ENCODE data around the gene SDHB.

The SDHB gene

DNA sequence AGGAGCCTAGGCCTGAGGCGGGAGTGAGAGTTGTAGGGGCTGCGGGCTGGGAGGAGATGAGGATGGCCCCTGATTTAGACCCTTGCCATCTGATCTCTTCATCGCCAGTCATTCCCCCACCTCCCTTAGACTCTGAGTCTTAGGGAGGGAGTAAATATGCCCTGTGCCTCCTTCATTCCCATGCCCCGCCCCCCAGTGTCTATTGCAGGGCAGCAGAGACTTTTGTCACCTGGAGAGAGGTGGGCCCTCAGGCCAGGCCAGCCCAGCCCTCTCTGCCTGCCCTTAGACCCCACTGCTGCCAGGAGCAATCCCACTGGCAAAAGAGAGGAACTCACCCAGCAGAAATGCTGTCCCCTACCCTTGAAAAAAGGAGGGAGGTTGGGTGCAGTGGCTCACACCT is 70.2 kb downstream of the SDHB start:
- no peaks in the 10 kb centered on the region for H3F3A ChIP-seq (ENCODE audit: low read depth)
- H3K79me2 ChIP-seq (ENCODE audit: insufficient read depth, low read length): no peaks in the 10 kb centered on the region
- H3K4me2 ChIP-seq (ENCODE audit: low read depth, low read length, poor library complexity, severe bottlenecking): no peak overlapping the region
- H3K27me3 ChIP-seq (ENCODE audit: insufficient read depth, low read length, poor library complexity, severe bottlenecking): no peaks in the 10 kb centered on the region
- H3K9ac ChIP-seq (ENCODE audit: low read depth, low read length, poor library complexity, severe bottlenecking): no peak overlapping the region
- peaks cover 4% of the 10 kb centered on the region for H3K4me1 ChIP-seq (ENCODE audit: insufficient read depth, low read length, poor library complexity, severe bottlenecking)
- no peaks in the 10 kb centered on the region for H3K9me3 ChIP-seq (ENCODE audit: insufficient read depth, low read depth, low read length)
- H4K20me1 ChIP-seq (ENCODE audit: insufficient read depth, low read length, poor library complexity, severe bottlenecking): no peaks in the 10 kb centered on the region
- H2AFZ ChIP-seq (ENCODE audit: low read length): no peak overlapping the region
- H3K4me3 ChIP-seq (ENCODE audit: low read length, poor library complexity, severe bottlenecking): no peak overlapping the region
- TF ChIP-seq EZH2phosphoT487 (IDR thresholded peaks at IDR 0.05; ENCODE audit: borderline replicate concordance): no peak
- TF ChIP-seq, protein P1, sequence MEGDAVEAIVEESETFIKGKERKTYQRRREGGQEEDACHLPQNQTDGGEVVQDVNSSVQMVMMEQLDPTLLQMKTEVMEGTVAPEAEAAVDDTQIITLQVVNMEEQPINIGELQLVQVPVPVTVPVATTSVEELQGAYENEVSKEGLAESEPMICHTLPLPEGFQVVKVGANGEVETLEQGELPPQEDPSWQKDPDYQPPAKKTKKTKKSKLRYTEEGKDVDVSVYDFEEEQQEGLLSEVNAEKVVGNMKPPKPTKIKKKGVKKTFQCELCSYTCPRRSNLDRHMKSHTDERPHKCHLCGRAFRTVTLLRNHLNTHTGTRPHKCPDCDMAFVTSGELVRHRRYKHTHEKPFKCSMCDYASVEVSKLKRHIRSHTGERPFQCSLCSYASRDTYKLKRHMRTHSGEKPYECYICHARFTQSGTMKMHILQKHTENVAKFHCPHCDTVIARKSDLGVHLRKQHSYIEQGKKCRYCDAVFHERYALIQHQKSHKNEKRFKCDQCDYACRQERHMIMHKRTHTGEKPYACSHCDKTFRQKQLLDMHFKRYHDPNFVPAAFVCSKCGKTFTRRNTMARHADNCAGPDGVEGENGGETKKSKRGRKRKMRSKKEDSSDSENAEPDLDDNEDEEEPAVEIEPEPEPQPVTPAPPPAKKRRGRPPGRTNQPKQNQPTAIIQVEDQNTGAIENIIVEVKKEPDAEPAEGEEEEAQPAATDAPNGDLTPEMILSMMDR (conservative IDR thresholded peaks at IDR 0.05; ENCODE audit: low read length): no peak
- H3K9me2 ChIP-seq (replicated peaks; ENCODE audit: low read depth, low read length): no peaks in the 10 kb centered on the region
- H3K36me3 ChIP-seq (ENCODE audit: insufficient read depth, low read length): no peaks in the 10 kb centered on the region; the same call in 1 of the 2 replicates

DNA sequence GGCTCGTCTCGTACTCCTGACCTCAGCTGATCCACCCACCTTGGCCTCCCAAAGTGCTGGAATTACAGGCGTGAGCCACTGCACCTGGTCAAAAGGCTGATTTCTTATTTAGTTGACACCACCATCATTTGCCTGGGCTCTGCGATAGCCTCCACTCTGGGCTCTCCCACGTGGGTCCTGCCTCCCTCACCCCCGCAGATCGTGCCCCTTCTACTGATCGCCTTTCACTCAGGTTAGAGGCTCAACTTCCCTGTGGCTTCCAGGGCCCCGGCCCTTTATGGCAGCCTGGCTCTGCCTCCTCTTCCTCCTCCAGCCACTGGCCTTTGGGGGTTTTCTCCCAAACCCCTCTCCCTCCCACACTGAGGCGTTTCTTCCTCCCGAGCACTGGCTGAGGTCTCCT is 70.9 kb downstream of the SDHB start:
- H3K4me3 ChIP-seq (ENCODE audit: low read length, poor library complexity, severe bottlenecking): no peak overlapping the region
- no peaks in the 10 kb centered on the region for H3K79me2 ChIP-seq (ENCODE audit: insufficient read depth, low read length)
- H3K4me1 ChIP-seq (ENCODE audit: insufficient read depth, low read length, poor library complexity, severe bottlenecking): peaks cover 11% of the 10 kb centered on the region
- no peaks in the 10 kb centered on the region for H3K9me3 ChIP-seq (ENCODE audit: insufficient read depth, low read depth, low read length)
- H3K4me2 ChIP-seq (ENCODE audit: low read depth, low read length, poor library complexity, severe bottlenecking): no peak overlapping the region
- no peak overlapping the region for H3K9ac ChIP-seq (ENCODE audit: low read depth, low read length, poor library complexity, severe bottlenecking)
- no peaks in the 10 kb centered on the region; the same call in 1 of the 2 replicates for H3K36me3 ChIP-seq (ENCODE audit: insufficient read depth, low read length)
- H2AFZ ChIP-seq (ENCODE audit: low read length): no peak overlapping the region
- TF ChIP-seq, protein P1 (conservative IDR thresholded peaks at IDR 0.05; ENCODE audit: low read length): no peak
- no peak for TF ChIP-seq EZH2phosphoT487 (IDR thresholded peaks at IDR 0.05; ENCODE audit: borderline replicate concordance)
- no peaks in the 10 kb centered on the region for H3K9me2 ChIP-seq (replicated peaks; ENCODE audit: low read depth, low read length)
- no peaks in the 10 kb centered on the region for H3K27me3 ChIP-seq (ENCODE audit: insufficient read depth, low read length, poor library complexity, severe bottlenecking)
- H4K20me1 ChIP-seq (ENCODE audit: insufficient read depth, low read length, poor library complexity, severe bottlenecking): no peaks in the 10 kb centered on the region
- no peaks in the 10 kb centered on the region for H3F3A ChIP-seq (ENCODE audit: low read depth)

DNA sequence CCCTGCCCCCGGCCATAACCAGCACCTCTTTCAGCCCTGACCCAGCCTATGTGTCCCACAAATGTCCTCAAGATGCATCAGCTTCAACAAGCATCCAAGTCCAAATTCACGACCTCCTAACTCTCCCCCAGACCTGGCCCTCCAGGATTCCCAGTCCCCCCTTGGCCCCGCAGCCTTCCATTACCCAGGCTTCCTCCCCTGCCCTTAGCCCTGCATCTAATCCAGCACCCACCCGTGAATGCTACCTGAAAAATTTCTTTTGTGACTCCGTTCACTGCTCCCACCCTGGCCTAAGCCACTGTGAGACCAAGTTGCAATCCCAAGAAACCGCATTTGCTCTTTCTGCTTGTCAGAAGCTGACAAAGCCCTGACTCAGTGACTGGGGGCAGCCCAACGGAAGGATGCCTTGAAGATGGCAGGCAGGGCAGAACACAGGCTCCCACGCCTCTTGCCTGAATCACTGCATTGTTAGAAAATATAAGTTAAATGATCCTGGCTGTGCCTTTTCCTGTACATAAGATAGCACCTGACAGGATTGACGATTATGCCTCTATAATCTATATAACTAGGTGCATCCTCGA is 72.5 kb downstream of the SDHB start:
- Histone ChIP-seq H3K27me3 (ENCODE audit: insufficient read depth, low read length, poor library complexity, severe bottlenecking) (no peaks in the 10 kb centered on the region), H3K79me2 (ENCODE audit: insufficient read depth, low read length) (no peaks in the 10 kb centered on the region), H2AFZ (ENCODE audit: low read length) (no peak overlapping the region), H3K4me2 (ENCODE audit: low read depth, low read length, poor library complexity, severe bottlenecking) (no peak overlapping the region), H3K4me1 (ENCODE audit: insufficient read depth, low read length, poor library complexity, severe bottlenecking) (peaks cover 11% of the 10 kb centered on the region), H3F3A (ENCODE audit: low read depth) (no peaks in the 10 kb centered on the region), H3K9me3 (ENCODE audit: insufficient read depth, low read depth, low read length) (no peaks in the 10 kb centered on the region), H3K9ac (ENCODE audit: low read depth, low read length, poor library complexity, severe bottlenecking) (no peak overlapping the region), H3K4me3 (ENCODE audit: low read length, poor library complexity, severe bottlenecking) (no peak overlapping the region), H4K20me1 (ENCODE audit: insufficient read depth, low read length, poor library complexity, severe bottlenecking) (no peaks in the 10 kb centered on the region), H3K9me2 (replicated peaks; ENCODE audit: low read depth, low read length) (no peaks in the 10 kb centered on the region), H3K36me3 (ENCODE audit: insufficient read depth, low read length) (no peaks in the 10 kb centered on the region; the same call in 1 of the 2 replicates)
- TF ChIP-seq, protein P1 (conservative IDR thresholded peaks at IDR 0.05; ENCODE audit: low read length): no peak
- TF ChIP-seq EZH2phosphoT487 (IDR thresholded peaks at IDR 0.05; ENCODE audit: borderline replicate concordance): no peak
